ENCODE results near the gene ST8SIA5. TPM values are rescaled to one million over a fixed set of nuclear protein-coding genes. Genes with fewer than 3 reads are reported as not detected.

Gene ST8SIA5
- total and polyA plus RNA-seq, 9 of the 15 experiments (the other 6 are each of a cell fraction or from before 2014, with no cell fraction given): 0.03 to 0.33 (median 0.06) TPM; not detected in 5

GRCh38 chr18:46663539-46663938 lies 93.3 kb downstream of the ST8SIA5 start:
- BruUV-seq (replicated peaks): no TSS peak
- H3K9me1 ChIP-seq (ENCODE audit: control insufficient read depth, insufficient read depth, low read length): no peaks in the 10 kb centered on the region
- TF ChIP-seq, protein P1, sequence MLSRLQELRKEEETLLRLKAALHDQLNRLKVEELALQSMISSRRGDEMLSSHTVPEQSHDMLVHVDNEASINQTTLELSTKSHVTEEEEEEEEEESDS (CRISPR knock-in tag; IDR thresholded peaks at IDR 0.05): no peak
- TF ChIP-seq, protein P2, sequence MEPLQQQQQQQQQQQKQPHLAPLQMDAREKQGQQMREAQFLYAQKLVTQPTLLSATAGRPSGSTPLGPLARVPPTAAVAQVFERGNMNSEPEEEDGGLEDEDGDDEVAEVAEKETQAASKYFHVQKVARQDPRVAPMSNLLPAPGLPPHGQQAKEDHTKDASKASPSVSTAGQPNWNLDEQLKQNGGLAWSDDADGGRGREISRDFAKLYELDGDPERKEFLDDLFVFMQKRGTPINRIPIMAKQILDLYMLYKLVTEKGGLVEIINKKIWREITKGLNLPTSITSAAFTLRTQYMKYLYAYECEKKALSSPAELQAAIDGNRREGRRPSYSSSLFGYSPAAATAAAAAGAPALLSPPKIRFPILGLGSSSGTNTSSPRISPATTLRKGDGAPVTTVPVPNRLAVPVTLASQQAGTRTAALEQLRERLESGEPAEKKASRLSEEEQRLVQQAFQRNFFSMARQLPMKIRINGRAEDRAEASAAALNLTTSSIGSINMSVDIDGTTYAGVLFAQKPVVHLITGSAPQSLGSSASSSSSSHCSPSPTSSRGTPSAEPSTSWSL (CRISPR knock-in tag; IDR thresholded peaks at IDR 0.05; ENCODE audit: borderline replicate concordance): no peak
- TF ChIP-seq KLF10 (CRISPR knock-in tag; IDR thresholded peaks at IDR 0.05): no peak
- TF ChIP-seq MTF1 (CRISPR knock-in tag; IDR thresholded peaks at IDR 0.05; ENCODE audit: borderline replicate concordance): no peak
- no peak for TF ChIP-seq ZNF347 (CRISPR knock-in tag; IDR thresholded peaks at IDR 0.05; ENCODE audit: low read depth)
- TF ChIP-seq ZNF282 (CRISPR knock-in tag; IDR thresholded peaks at IDR 0.05): no peak
- no peak for TF ChIP-seq WHSC1 (IDR thresholded peaks at IDR 0.05; ENCODE audit: low read length)
- no peak for TF ChIP-seq ZNF766 (CRISPR knock-in tag; conservative IDR thresholded peaks at IDR 0.05)
- TF ChIP-seq PRPF4 (IDR thresholded peaks at IDR 0.05; ENCODE audit: insufficient read depth, low read depth, low read length, poor library complexity, severe bottlenecking): no peak
- no peak for TF ChIP-seq ZNF280B (CRISPR knock-in tag; IDR thresholded peaks at IDR 0.05)
- no peak for TF ChIP-seq ZNF561 (CRISPR knock-in tag; conservative IDR thresholded peaks at IDR 0.05)
- TF ChIP-seq, protein P3, sequence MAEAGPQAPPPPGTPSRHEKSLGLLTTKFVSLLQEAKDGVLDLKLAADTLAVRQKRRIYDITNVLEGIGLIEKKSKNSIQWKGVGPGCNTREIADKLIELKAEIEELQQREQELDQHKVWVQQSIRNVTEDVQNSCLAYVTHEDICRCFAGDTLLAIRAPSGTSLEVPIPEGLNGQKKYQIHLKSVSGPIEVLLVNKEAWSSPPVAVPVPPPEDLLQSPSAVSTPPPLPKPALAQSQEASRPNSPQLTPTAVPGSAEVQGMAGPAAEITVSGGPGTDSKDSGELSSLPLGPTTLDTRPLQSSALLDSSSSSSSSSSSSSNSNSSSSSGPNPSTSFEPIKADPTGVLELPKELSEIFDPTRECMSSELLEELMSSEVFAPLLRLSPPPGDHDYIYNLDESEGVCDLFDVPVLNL (CRISPR knock-in tag; IDR thresholded peaks at IDR 0.05; ENCODE audit: low read depth): no peak
- no peak for TF ChIP-seq ZNF395 (CRISPR knock-in tag; IDR thresholded peaks at IDR 0.05)
- no peak for TF ChIP-seq KHSRP (IDR thresholded peaks at IDR 0.05)
- no peaks in the 10 kb centered on the region for H3K4me1 ChIP-seq (replicated peaks in 1 of 2; ENCODE audit: control insufficient read depth in 2 of 2, insufficient read depth in 2 of 2, low read length in 2 of 2)
- H3K9me3 ChIP-seq (replicated peaks; ENCODE audit: control insufficient read depth, insufficient read depth, low read depth, low read length): no peaks in the 10 kb centered on the region
- H4K20me1 ChIP-seq (replicated peaks; ENCODE audit: control insufficient read depth, insufficient read depth, low read length): no peaks in the 10 kb centered on the region
- in situ Hi-C loops (cut with MboI): no loop called here
- no peak overlapping the region for H3K27ac ChIP-seq (ENCODE audit: extremely low read depth, low read depth, low read length)
- CTCF ChIA-PET (ENCODE audit: low intra/inter-chr PET ratio): no interaction called here
- no peaks in the 10 kb centered on the region for H3K36me3 ChIP-seq (ENCODE audit: control insufficient read depth, insufficient read depth, low read length)
- H3K9ac ChIP-seq (ENCODE audit: insufficient read depth in 1 of 2, low read depth in 2 of 2, low read length in 2 of 2): no peak overlapping the region
- DNase-seq (ENCODE audit: extremely low read depth in 1 of 4, low spot score in 3 of 4) (no peak), ATAC-seq (no peak), FAIRE-seq (no peak)
- H3K4me3 ChIP-seq: no peak overlapping the region
- POLR2A ChIA-PET: no interaction called here
- WGBS (ENCODE audit: insufficient coverage, low coverage, missing lambda C conversion rate): 0% methylated on average over 1 of the region's 1 CpG
- H2AFZ ChIP-seq (ENCODE audit: low read depth, low read length): no peak overlapping the region
- H3K27me3 ChIP-seq (ENCODE audit: control insufficient read depth in 2 of 2, insufficient read depth in 2 of 2, low read length in 2 of 2): no peaks in the 10 kb centered on the region
- H3K79me2 ChIP-seq (ENCODE audit: control insufficient read depth, insufficient read depth, low read length): no peaks in the 10 kb centered on the region
- no peak overlapping the region for H3K4me2 ChIP-seq (ENCODE audit: insufficient read depth, low read length)
- intact Hi-C loops (cut with micrococcal nuclease): no loop called here
